Neural progenitor cell (in vitro differentiated cells): ENCODE measurements around the gene RAD54L2.

Experiments used
- EZH2 ChIP-seq: fragments of 200-600 bp; sonication (generic); IDR thresholded peaks from 2 replicates; pipeline ENCODE4 v1.6.1; 2017; ENCODE audit warnings: antibody characterized with exemption, mild to moderate bottlenecking, moderate library complexity
- EZH2phosphoT487 ChIP-seq: fragments of 200-600 bp; sonication (generic); IDR thresholded peaks from 2 replicates; pipeline ENCODE4 v1.6.1; 2017; ENCODE audit warnings: antibody characterized with exemption
- TF ChIP-seq, protein P1 (sequence below): fragments of 200-600 bp; sonication (generic); IDR thresholded peaks from 2 replicates; pipeline ENCODE4 v1.5.1; 2017; ENCODE audit warnings: antibody characterized with exemption, mild to moderate bottlenecking

DNA sequence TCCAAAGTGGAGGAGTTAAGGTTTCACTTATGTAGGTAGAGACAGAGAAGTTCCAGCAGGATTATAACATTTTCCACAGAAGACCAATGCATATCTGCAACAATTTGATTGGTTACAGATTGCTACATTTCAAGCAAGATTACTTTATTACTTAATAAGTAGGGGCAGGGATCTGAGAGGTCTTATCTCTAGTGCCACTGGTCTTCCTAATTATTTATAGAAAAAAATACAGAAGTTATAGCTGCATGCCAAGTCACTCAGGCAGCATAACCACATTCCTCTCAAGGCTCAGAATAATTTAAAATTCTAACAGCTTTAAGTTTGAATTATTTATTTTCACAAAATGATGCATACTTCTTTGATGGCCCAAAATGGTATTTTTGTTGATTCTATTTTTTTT is 30.5 kb downstream of the RAD54L2 start:
- TF ChIP-seq, protein P1, sequence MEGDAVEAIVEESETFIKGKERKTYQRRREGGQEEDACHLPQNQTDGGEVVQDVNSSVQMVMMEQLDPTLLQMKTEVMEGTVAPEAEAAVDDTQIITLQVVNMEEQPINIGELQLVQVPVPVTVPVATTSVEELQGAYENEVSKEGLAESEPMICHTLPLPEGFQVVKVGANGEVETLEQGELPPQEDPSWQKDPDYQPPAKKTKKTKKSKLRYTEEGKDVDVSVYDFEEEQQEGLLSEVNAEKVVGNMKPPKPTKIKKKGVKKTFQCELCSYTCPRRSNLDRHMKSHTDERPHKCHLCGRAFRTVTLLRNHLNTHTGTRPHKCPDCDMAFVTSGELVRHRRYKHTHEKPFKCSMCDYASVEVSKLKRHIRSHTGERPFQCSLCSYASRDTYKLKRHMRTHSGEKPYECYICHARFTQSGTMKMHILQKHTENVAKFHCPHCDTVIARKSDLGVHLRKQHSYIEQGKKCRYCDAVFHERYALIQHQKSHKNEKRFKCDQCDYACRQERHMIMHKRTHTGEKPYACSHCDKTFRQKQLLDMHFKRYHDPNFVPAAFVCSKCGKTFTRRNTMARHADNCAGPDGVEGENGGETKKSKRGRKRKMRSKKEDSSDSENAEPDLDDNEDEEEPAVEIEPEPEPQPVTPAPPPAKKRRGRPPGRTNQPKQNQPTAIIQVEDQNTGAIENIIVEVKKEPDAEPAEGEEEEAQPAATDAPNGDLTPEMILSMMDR = no peak
- no peak for TF ChIP-seq EZH2
- TF ChIP-seq EZH2phosphoT487 = no peak
